Keratinocyte (primary cell): ENCODE measurements around the gene TUT7. TPM values are rescaled to one million over a fixed set of nuclear protein-coding genes. Genes with fewer than 3 reads are reported as not detected.

Source experiments
- DNase-seq: peaks from one replicate; pipeline ENCODE4 v3.0.0-alpha.2; 2011; ENCODE audit warnings: low read depth, missing footprints, low spot score
- FAIRE-seq: peaks from 2 replicates; lab custom pipeline; 2011; peaks lifted over from hg19 to GRCh38; lab: Jason Lieb, UNC
- H2AFZ ChIP-seq: 2 replicates; pipeline ENCODE4 v1.6.0; 2012; ENCODE audit warnings: low read length, control low read depth, inconsistent platforms; ENCODE audit not compliant: control insufficient read depth
- H3K27ac ChIP-seq: 2 replicates; pipeline ENCODE4 v1.5.1; 2011; ENCODE audit warnings: low read length; ENCODE audit not compliant: control insufficient read depth, insufficient read depth
- H3K27me3 ChIP-seq: 3 replicates; pipeline ENCODE4 v1.6.0; 2011; ENCODE audit warnings: low read length; ENCODE audit not compliant: control insufficient read depth, insufficient read depth; ENCODE audit errors: extremely low read depth
- H3K36me3 ChIP-seq, 2 experiments: 2 replicates in 1 of 2; 3 replicates in 1 of 2; pipeline ENCODE4 v1.5.1; 2011; ENCODE audit warnings: low read length in 2 of 2, mild to moderate bottlenecking in 1 of 2; ENCODE audit not compliant: control insufficient read depth in 2 of 2, insufficient read depth in 2 of 2; ENCODE audit errors: extremely low read depth in 1 of 2
- H3K4me1 ChIP-seq: 3 replicates; pipeline ENCODE4 v1.5.1; 2011; ENCODE audit warnings: low read length; ENCODE audit not compliant: control insufficient read depth, insufficient read depth; ENCODE audit errors: extremely low read depth
- H3K4me2 ChIP-seq: 3 replicates; pipeline ENCODE4 v1.6.0; 2011; ENCODE audit warnings: low read depth, low read length; ENCODE audit not compliant: control insufficient read depth, insufficient read depth; ENCODE audit errors: extremely low read depth
- H3K4me3 ChIP-seq, 3 experiments: fragments of 200-600 bp in 1 of 3; sonication (generic) in 1 of 3; 2 replicates in 2 of 3; 3 replicates in 1 of 3; pipeline ENCODE4 v1.5.1; 2011 to 2016; ENCODE audit warnings: low read length in 3 of 3, mild to moderate bottlenecking in 3 of 3, control low read depth in 2 of 3, inconsistent platforms in 1 of 3, low read depth in 1 of 3, mixed read lengths in 1 of 3, mixed run types in 1 of 3, moderate library complexity in 1 of 3; ENCODE audit not compliant: control insufficient read depth in 2 of 3, insufficient read depth in 2 of 3; ENCODE audit errors: extremely low read depth in 1 of 3
- H3K79me2 ChIP-seq: 2 replicates; pipeline ENCODE4 v1.6.0; 2012; ENCODE audit warnings: low read length; ENCODE audit not compliant: control insufficient read depth, insufficient read depth
- H3K9ac ChIP-seq: 3 replicates; pipeline ENCODE4 v1.6.0; 2011; ENCODE audit warnings: low read length; ENCODE audit not compliant: control insufficient read depth, insufficient read depth; ENCODE audit errors: extremely low read depth
- H3K9me1 ChIP-seq: 3 replicates; pipeline ENCODE4 v1.6.0; 2011; ENCODE audit warnings: low read length; ENCODE audit not compliant: control insufficient read depth, insufficient read depth; ENCODE audit errors: extremely low read depth
- H3K9me3 ChIP-seq: 2 replicates; pipeline ENCODE4 v1.5.1; 2012; ENCODE audit warnings: low read depth, low read length; ENCODE audit not compliant: control insufficient read depth
- H4K20me1 ChIP-seq: 3 replicates; pipeline ENCODE4 v1.6.0; 2011; ENCODE audit warnings: low read length; ENCODE audit not compliant: control insufficient read depth, insufficient read depth; ENCODE audit errors: extremely low read depth
- CTCF ChIP-seq, 3 experiments: IDR thresholded peaks in 1 of 3; conservative IDR thresholded peaks in 1 of 3; optimal IDR thresholded peaks in 1 of 3; 2 replicates in 2 of 3; 3 replicates in 1 of 3; pipeline versions ENCODE3 to v1.5.1; 2011; ENCODE audit warnings: low read length in 3 of 3, mild to moderate bottlenecking in 3 of 3, moderate library complexity in 2 of 3, control low read depth in 1 of 3, inconsistent platforms in 1 of 3; ENCODE audit not compliant: insufficient read depth in 2 of 3; ENCODE audit errors: extremely low read depth in 1 of 3
- EZH2 ChIP-seq: IDR thresholded peaks from one replicate; pipeline ENCODE4 v1.6.1; 2012; ENCODE audit warnings: inconsistent platforms, mild to moderate bottlenecking, low read length, moderate library complexity
- dilution Hi-C: fragments of 300-500 bp; cut with MboI; formaldehyde crosslinking; loops from one replicate; pipeline ENCODE4 v1.7.0; 2020; ENCODE audit warnings: low sequenced_read_pairs; ENCODE audit not compliant: extremely low pct_ligation_motif_present
- polyA plus RNA-seq, 5 experiments: library from polyadenylated mRNA; depleted of rRNA in 3 of 5; stranded (reverse) in 3 of 5; stranded (forward) in 1 of 5; unstranded in 1 of 5; fragments of >200 nt; gene quantifications; 1 replicate in 1 of 5; 2 replicates in 3 of 5; 3 replicates in 1 of 5; pipeline versions ENCODE4 v1.2.1 to v1.2.3, GENCODE V29; 2011 to 2012; ENCODE audit warnings: missing spikeins in 2 of 5, low read depth in 1 of 5, low replicate concordance in 1 of 5

Gene TUT7
- polyA plus RNA-seq, 1 donor (not counting 4 experiments of a cell fraction or from before 2014, with no cell fraction given) = 34.0 TPM

- no peak overlapping the region for H3K27ac ChIP-seq
- H3K9ac ChIP-seq = no peak overlapping the region
- DNase-seq (no peak), FAIRE-seq (no peak)
- no peaks in the 10 kb centered on the region for H3K9me3 ChIP-seq
- H3K4me2 ChIP-seq = no peak overlapping the region
- H3K79me2 ChIP-seq = peaks cover 31% of the 10 kb centered on the region
- H3K9me1 ChIP-seq = no peaks in the 10 kb centered on the region
- no peak overlapping the region for H2AFZ ChIP-seq
- H3K4me3 ChIP-seq = no peak overlapping the region
- H4K20me1 ChIP-seq = no peaks in the 10 kb centered on the region
- no peaks in the 10 kb centered on the region for H3K4me1 ChIP-seq
- dilution Hi-C loops = no loop called here
- TF ChIP-seq CTCF (optimal IDR thresholded peaks at IDR 0.05 in 1 of 3, IDR thresholded peaks at IDR 0.05 in 1 of 3, conservative IDR thresholded peaks at IDR 0.05 in 1 of 3; ENCODE audit: extremely low read depth in 1 of 3, insufficient read depth in 2 of 3, low read length in 3 of 3) (no peak), EZH2 (no peak)
- no peaks in the 10 kb centered on the region for H3K27me3 ChIP-seq
- H3K36me3 ChIP-seq = peaks cover 8 to 22% of the 10 kb centered on the region in 2 experiments
Measured at GRCh38 chr9:86344818-86345217, 9.4 kb downstream of the TUT7 start.

DNA sequence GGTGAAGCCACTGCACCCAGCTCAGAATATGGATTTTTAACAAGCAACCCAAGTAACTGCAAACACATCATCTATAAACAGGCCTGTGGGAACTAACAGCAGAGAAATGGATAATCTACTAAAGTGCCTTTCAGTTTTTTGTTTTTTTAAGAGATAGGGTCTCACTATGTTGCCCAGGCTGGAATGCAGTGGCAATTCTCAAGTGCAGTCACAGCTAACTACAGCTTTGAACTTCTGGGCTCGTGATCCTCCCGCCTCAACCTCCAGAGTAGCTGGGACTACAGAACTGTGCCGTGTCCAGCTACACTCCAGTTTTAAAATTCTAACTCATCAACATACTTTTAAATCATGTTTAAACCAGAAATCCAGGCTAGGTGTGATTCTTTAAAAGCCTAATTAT, 11.9 kb downstream of the TUT7 start:
- Histone ChIP-seq H3K4me3 (no peak overlapping the region), H3K36me3 (peaks cover 8 to 33% of the 10 kb centered on the region in 2 experiments), H3K27me3 (no peaks in the 10 kb centered on the region), H4K20me1 (no peaks in the 10 kb centered on the region), H3K4me1 (no peaks in the 10 kb centered on the region), H3K9me3 (no peaks in the 10 kb centered on the region), H3K9ac (no peak overlapping the region), H3K4me2 (no peak overlapping the region), H3K79me2 (peaks cover 9% of the 10 kb centered on the region), H3K9me1 (no peaks in the 10 kb centered on the region), H3K27ac (no peak overlapping the region), H2AFZ (no peak overlapping the region)
- TF ChIP-seq CTCF (optimal IDR thresholded peaks at IDR 0.05 in 1 of 3, IDR thresholded peaks at IDR 0.05 in 1 of 3, conservative IDR thresholded peaks at IDR 0.05 in 1 of 3; ENCODE audit: extremely low read depth in 1 of 3, insufficient read depth in 2 of 3, low read length in 3 of 3) = no peak
- TF ChIP-seq EZH2 = no peak
- FAIRE-seq = no peak
- dilution Hi-C loops = no loop called here
- no peak for DNase-seq
